Nucleus accumbens (tissue), 56 donors: ENCODE measurements around the gene TMA7.
A peak's percentile ranks its signal among the peaks of the same experiment; 100 is the strongest.

Source experiments
- DNase-seq, 56 donors: peaks; one replicate each; lab custom pipeline; 2025; lab: John Stamatoyannopoulos, UW

The TMA7 gene

GRCh38 chr3:48420561-48420960 is 19.5 kb upstream of the TMA7 start:
- no peak for DNase-seq

- no peak for DNase-seq
Observed at GRCh38 chr3:48422272-48422671, 17.8 kb upstream of the TMA7 start.

GRCh38 chr3:48422681-48423080 is 17.4 kb upstream of the TMA7 start:
- no peak for DNase-seq

- peak in 33 of 56 donors; percentile 14 to 64 (median 39) for DNase-seq
Observed at GRCh38 chr3:48423241-48423882, 16.7 kb upstream of the TMA7 start.

GRCh38 chr3:48423883-48424695 is 16.0 kb upstream of the TMA7 start:
- peak in 25 of 56 donors; percentile 18 to 63 (median 36) for DNase-seq

GRCh38 chr3:48425281-48425812 is 14.7 kb upstream of the TMA7 start:
- DNase-seq = peak in 50 of 56 donors; percentile 16 to 84 (median 53)

- peak; percentile 44 to 97 (median 90) for DNase-seq
Observed at GRCh38 chr3:48426401-48426909, 13.6 kb upstream of the TMA7 start.

- peak in 29 of 56 donors; percentile 17 to 74 (median 42) for DNase-seq
Observed at GRCh38 chr3:48426944-48427629, 13.0 kb upstream of the TMA7 start.

- peak in 20 of 56 donors; percentile 21 to 74 (median 43) for DNase-seq
Observed at GRCh38 chr3:48427630-48427962, 12.5 kb upstream of the TMA7 start.

GRCh38 chr3:48428088-48428571 is 11.9 kb upstream of the TMA7 start:
- DNase-seq = peak in 5 of 56 donors; percentile 22 to 37 (median 30)

- peak in 34 of 56 donors; percentile 32 to 76 (median 55) for DNase-seq
Observed at GRCh38 chr3:48428572-48429316, 11.3 kb upstream of the TMA7 start.

GRCh38 chr3:48429317-48429959 is 10.6 kb upstream of the TMA7 start:
- peak in 50 of 56 donors; percentile 32 to 90 (median 73) for DNase-seq

GRCh38 chr3:48429960-48430707 is 9.9 kb upstream of the TMA7 start, which contains the start of gene PLXNB1:
Gene PLXNB1, minus strand, starts transcription at chr3:48430086. Its CDS starts 5,475 bp downstream, at chr3:48424611.
- peak in 7 of 56 donors; percentile 34 to 65 (median 46) for DNase-seq

GRCh38 chr3:48430708-48431101 is 9.4 kb upstream of the TMA7 start:
- no peak for DNase-seq

- DNase-seq = no peak
Observed at GRCh38 chr3:48431224-48432029, 8.6 kb upstream of the TMA7 start.

GRCh38 chr3:48432411-48433371 is 7.4 kb upstream of the TMA7 start:
- peak in 1 of 56 donors; percentile 15 for DNase-seq
